Vein endothelial cell (primary cell): ENCODE results near the gene HPS1. TPM values are rescaled to one million over a fixed set of nuclear protein-coding genes. Genes with fewer than 3 reads are reported as not detected.

ENCODE experiments used
- small RNA-seq: library from RNA; depleted of rRNA; stranded (forward); fragments of <200 nt; gene quantifications from one replicate; pipeline ENCODE3, GENCODE V24; 2012
- total RNA-seq: library from RNA; depleted of rRNA; stranded (reverse); fragments of >200 nt; gene quantifications from 2 replicates; pipeline ENCODE4 v1.2.3, GENCODE V29; 2012

HPS1 gene
- total RNA-seq: 45.7 and 48.7 TPM in 2 replicates

GRCh38 chr10:98446661-98447221, at the start of gene HPS1:
Gene HPS1, minus strand, starts transcription at chr10:98446935. Its CDS starts 3,695 bp downstream, at chr10:98443240.

GRCh38 chr10:98414932-98415730, 31.6 kb downstream of the HPS1 start, which contains the start of gene PYROXD2:
Gene PYROXD2, minus strand, starts transcription at chr10:98415182. Its CDS starts 47 bp downstream, at chr10:98415135.

Small RNA genes within 50 kb of the gene (small RNA-seq; reads per million reads assigned to genes)
- not detected for gene MIR4685

Other genes starting within 250 kb of the HPS1 start
- gene LOXL4, start 178.7 kb downstream of the HPS1 start, total RNA-seq: 0.38 and 1.3 TPM in 2 replicates
- 0.96 and 2.3 TPM in 2 replicates for gene PYROXD2, start 31.8 kb downstream of the HPS1 start, total RNA-seq